ENCODE results near the gene FOXN4. TPM values are rescaled to one million over a fixed set of nuclear protein-coding genes. Genes with fewer than 3 reads are reported as not detected.

FOXN4 gene
- total RNA-seq, 1 experiment from 2014 or later = 0.37 TPM

DNA sequence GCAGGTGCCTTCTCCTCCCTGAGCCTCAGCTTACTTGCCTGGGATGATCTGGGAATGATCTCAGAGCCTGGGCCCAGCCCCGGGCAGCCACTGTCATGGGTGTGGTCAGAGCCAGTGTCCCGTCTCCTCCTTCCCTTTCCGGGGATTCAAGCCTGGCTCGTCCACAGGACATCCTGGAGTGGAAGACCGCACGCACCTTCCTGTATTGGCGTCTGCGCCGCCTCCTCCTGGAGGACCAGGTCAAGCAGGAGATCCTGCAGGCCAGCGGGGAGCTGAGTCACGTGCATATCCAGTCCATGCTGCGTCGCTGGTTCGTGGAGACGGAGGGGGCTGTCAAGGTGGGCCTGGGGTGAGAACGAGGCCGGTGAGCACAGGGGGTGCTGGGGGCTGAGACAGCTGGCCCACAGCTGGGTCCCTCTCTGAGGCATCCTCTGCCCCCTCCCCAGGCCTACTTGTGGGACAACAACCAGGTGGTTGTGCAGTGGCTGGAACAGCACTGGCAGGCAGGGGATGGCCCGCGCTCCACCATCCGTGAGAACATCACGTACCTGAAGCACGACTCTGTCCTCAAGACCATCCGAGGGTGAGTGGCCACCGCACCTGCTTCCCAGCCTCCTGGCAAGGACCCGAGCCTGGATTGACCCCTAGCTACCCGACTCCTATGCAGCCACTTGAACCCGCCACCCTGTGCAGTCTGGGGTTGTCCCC is 44.0 kb downstream of the FOXN4 start (continued):
- TF ChIP-seq, protein P1, sequence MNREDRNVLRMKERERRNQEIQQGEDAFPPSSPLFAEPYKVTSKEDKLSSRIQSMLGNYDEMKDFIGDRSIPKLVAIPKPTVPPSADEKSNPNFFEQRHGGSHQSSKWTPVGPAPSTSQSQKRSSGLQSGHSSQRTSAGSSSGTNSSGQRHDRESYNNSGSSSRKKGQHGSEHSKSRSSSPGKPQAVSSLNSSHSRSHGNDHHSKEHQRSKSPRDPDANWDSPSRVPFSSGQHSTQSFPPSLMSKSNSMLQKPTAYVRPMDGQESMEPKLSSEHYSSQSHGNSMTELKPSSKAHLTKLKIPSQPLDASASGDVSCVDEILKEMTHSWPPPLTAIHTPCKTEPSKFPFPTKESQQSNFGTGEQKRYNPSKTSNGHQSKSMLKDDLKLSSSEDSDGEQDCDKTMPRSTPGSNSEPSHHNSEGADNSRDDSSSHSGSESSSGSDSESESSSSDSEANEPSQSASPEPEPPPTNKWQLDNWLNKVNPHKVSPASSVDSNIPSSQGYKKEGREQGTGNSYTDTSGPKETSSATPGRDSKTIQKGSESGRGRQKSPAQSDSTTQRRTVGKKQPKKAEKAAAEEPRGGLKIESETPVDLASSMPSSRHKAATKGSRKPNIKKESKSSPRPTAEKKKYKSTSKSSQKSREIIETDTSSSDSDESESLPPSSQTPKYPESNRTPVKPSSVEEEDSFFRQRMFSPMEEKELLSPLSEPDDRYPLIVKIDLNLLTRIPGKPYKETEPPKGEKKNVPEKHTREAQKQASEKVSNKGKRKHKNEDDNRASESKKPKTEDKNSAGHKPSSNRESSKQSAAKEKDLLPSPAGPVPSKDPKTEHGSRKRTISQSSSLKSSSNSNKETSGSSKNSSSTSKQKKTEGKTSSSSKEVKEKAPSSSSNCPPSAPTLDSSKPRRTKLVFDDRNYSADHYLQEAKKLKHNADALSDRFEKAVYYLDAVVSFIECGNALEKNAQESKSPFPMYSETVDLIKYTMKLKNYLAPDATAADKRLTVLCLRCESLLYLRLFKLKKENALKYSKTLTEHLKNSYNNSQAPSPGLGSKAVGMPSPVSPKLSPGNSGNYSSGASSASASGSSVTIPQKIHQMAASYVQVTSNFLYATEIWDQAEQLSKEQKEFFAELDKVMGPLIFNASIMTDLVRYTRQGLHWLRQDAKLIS (CRISPR knock-in tag; IDR thresholded peaks at IDR 0.05; ENCODE audit: borderline replicate concordance) = no peak
- TF ChIP-seq, protein P2, sequence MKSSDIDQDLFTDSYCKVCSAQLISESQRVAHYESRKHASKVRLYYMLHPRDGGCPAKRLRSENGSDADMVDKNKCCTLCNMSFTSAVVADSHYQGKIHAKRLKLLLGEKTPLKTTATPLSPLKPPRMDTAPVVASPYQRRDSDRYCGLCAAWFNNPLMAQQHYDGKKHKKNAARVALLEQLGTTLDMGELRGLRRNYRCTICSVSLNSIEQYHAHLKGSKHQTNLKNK (CRISPR knock-in tag; IDR thresholded peaks at IDR 0.05) = no peak

DNA sequence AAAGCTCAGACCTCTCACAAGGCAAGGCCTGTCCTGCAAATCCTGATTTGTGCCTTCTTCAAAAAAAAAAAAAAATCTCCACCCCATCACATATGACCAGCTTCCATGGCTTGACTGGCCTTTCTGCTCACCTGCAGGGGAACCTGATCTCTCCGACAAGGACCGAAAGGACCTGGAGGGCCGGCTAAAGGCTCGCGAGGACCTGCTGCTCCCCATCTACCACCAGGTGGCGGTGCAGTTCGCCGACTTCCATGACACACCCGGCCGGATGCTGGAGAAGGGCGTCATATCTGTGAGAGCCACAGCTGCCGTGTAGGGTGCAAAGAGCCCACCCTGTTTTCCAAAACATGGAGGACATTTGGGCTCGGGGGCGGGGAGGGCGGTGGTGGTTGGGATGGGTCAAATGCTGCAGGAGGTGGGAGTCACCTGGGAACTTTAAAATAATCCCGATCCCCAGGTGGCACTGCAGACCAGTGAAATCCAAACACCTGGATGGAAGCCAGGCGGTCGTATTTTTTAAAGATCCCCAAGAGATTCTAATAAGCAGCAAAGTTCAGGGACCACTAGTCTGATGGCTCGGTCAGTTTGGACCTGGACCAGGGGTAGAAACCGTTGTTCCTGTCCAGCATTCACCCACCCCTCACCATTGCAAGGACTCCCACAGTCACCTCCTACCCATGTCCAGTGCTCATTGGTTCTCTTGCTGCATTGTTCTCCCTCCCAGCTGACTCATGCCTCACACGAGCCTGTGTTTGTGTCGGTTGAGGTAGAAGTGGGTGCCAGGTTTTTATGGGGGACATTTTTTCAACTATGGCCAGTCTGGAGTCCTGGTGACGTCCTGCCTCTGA is 44.8 kb downstream of the FOXN4 start:
- H3K4me1 Mint-ChIP-seq = peaks cover 10% of the 10 kb centered on the region
- ChIA-PET POLR2A (interaction anchor here (0.7 kb wide), 1 partner anchor 61 kb away, joined by 4 read pairs; no protein-coding TSS in a partner anchor), CTCF (interaction anchor here (0.5 to 3.9 kb wide), 47 partner anchors 9 to 213 kb away, joined by 3 to 55 read pairs (median 4); partner anchors contain the start of genes FOXN4, KCTD10 and UBE3B)
- ATAC-seq = peak; percentile 90
- no peak overlapping the region for H3K27ac Mint-ChIP-seq
- H3K9me3 Mint-ChIP-seq = no peaks in the 10 kb centered on the region
- no peak overlapping the region for H3K4me3 Mint-ChIP-seq
- H3K36me3 Mint-ChIP-seq = no peaks in the 10 kb centered on the region; the same call in 1 of the 2 replicates
- no peaks in the 10 kb centered on the region for H3K27me3 Mint-ChIP-seq (ENCODE audit: low read depth)
- TF ChIP-seq, protein P3, sequence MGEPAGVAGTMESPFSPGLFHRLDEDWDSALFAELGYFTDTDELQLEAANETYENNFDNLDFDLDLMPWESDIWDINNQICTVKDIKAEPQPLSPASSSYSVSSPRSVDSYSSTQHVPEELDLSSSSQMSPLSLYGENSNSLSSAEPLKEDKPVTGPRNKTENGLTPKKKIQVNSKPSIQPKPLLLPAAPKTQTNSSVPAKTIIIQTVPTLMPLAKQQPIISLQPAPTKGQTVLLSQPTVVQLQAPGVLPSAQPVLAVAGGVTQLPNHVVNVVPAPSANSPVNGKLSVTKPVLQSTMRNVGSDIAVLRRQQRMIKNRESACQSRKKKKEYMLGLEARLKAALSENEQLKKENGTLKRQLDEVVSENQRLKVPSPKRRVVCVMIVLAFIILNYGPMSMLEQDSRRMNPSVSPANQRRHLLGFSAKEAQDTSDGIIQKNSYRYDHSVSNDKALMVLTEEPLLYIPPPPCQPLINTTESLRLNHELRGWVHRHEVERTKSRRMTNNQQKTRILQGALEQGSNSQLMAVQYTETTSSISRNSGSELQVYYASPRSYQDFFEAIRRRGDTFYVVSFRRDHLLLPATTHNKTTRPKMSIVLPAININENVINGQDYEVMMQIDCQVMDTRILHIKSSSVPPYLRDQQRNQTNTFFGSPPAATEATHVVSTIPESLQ (CRISPR knock-in tag; IDR thresholded peaks at IDR 0.05) = no peak
- TF ChIP-seq ZNF416 (CRISPR knock-in tag; IDR thresholded peaks at IDR 0.05) = no peak
- TF ChIP-seq JUN (CRISPR knock-in tag; IDR thresholded peaks at IDR 0.05) = no peak
- no peak for TF ChIP-seq ZNF317 (CRISPR knock-in tag; IDR thresholded peaks at IDR 0.05; ENCODE audit: borderline replicate concordance, low read depth)
- no peak for TF ChIP-seq GRHL2 (CRISPR knock-in tag; IDR thresholded peaks at IDR 0.05; ENCODE audit: insufficient replicate concordance, severe bottlenecking)
- no peak for TF ChIP-seq SMAD3 (CRISPR knock-in tag; IDR thresholded peaks at IDR 0.05; ENCODE audit: borderline replicate concordance)
- no peak for TF ChIP-seq MXD4 (CRISPR knock-in tag; IDR thresholded peaks at IDR 0.05; ENCODE audit: borderline replicate concordance)
- no peak for TF ChIP-seq JAZF1 (CRISPR knock-in tag; IDR thresholded peaks at IDR 0.05)
- TF ChIP-seq, protein P4, sequence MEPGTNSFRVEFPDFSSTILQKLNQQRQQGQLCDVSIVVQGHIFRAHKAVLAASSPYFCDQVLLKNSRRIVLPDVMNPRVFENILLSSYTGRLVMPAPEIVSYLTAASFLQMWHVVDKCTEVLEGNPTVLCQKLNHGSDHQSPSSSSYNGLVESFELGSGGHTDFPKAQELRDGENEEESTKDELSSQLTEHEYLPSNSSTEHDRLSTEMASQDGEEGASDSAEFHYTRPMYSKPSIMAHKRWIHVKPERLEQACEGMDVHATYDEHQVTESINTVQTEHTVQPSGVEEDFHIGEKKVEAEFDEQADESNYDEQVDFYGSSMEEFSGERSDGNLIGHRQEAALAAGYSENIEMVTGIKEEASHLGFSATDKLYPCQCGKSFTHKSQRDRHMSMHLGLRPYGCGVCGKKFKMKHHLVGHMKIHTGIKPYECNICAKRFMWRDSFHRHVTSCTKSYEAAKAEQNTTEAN (CRISPR knock-in tag; IDR thresholded peaks at IDR 0.05) = no peak
- TF ChIP-seq, protein P5, sequence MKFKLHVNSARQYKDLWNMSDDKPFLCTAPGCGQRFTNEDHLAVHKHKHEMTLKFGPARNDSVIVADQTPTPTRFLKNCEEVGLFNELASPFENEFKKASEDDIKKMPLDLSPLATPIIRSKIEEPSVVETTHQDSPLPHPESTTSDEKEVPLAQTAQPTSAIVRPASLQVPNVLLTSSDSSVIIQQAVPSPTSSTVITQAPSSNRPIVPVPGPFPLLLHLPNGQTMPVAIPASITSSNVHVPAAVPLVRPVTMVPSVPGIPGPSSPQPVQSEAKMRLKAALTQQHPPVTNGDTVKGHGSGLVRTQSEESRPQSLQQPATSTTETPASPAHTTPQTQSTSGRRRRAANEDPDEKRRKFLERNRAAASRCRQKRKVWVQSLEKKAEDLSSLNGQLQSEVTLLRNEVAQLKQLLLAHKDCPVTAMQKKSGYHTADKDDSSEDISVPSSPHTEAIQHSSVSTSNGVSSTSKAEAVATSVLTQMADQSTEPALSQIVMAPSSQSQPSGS (CRISPR knock-in tag; IDR thresholded peaks at IDR 0.05; ENCODE audit: borderline replicate concordance, low read depth) = no peak
- TF ChIP-seq, protein P6, sequence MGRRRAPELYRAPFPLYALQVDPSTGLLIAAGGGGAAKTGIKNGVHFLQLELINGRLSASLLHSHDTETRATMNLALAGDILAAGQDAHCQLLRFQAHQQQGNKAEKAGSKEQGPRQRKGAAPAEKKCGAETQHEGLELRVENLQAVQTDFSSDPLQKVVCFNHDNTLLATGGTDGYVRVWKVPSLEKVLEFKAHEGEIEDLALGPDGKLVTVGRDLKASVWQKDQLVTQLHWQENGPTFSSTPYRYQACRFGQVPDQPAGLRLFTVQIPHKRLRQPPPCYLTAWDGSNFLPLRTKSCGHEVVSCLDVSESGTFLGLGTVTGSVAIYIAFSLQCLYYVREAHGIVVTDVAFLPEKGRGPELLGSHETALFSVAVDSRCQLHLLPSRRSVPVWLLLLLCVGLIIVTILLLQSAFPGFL (CRISPR knock-in tag; IDR thresholded peaks at IDR 0.05; ENCODE audit: borderline replicate concordance) = no peak
- TF ChIP-seq, protein P7, sequence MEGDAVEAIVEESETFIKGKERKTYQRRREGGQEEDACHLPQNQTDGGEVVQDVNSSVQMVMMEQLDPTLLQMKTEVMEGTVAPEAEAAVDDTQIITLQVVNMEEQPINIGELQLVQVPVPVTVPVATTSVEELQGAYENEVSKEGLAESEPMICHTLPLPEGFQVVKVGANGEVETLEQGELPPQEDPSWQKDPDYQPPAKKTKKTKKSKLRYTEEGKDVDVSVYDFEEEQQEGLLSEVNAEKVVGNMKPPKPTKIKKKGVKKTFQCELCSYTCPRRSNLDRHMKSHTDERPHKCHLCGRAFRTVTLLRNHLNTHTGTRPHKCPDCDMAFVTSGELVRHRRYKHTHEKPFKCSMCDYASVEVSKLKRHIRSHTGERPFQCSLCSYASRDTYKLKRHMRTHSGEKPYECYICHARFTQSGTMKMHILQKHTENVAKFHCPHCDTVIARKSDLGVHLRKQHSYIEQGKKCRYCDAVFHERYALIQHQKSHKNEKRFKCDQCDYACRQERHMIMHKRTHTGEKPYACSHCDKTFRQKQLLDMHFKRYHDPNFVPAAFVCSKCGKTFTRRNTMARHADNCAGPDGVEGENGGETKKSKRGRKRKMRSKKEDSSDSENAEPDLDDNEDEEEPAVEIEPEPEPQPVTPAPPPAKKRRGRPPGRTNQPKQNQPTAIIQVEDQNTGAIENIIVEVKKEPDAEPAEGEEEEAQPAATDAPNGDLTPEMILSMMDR (IDR thresholded peaks at IDR 0.05) = peak; percentile 58; the same call in 1 of the 2 replicates
- no peak for TF ChIP-seq ZNF138 (CRISPR knock-in tag; conservative IDR thresholded peaks at IDR 0.05)
- TF ChIP-seq, protein P8, sequence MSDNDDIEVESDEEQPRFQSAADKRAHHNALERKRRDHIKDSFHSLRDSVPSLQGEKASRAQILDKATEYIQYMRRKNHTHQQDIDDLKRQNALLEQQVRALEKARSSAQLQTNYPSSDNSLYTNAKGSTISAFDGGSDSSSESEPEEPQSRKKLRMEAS (CRISPR knock-in tag; IDR thresholded peaks at IDR 0.05) = 0 out of 2 replicates have a peak, but pooled peaks have one; percentile 45
- no peak for TF ChIP-seq TCF7 (CRISPR knock-in tag; IDR thresholded peaks at IDR 0.05; ENCODE audit: low read depth)
- peak; percentile 95 for DNase-seq (ENCODE audit: low spot score)

Measured in WTC11 (cell line).